ENCODE measurements around the gene BEND7. TPM values are rescaled to one million over a fixed set of nuclear protein-coding genes. Genes with fewer than 3 reads are reported as not detected.

The BEND7 gene
- total RNA-seq, 1 experiment from 2014 or later, result 7.6 TPM

- in situ Hi-C loops (cut with HindIII; ENCODE audit: low pct_unique_long_range_greater_than_20kb, low sequenced_read_pairs), result no loop called here
- TF ChIP-seq SIN3A (IDR thresholded peaks at IDR 0.05; ENCODE audit: borderline replicate concordance, insufficient read depth, low read depth, low read length) (no peak), TCF7L2 (IDR thresholded peaks at IDR 0.05; ENCODE audit: low read depth, low read length) (no peak), REST (IDR thresholded peaks at IDR 0.05; ENCODE audit: insufficient read depth in 1 of 2, low read depth in 2 of 2, low read length in 1 of 2) (no peak), POLR2AphosphoS5 (IDR thresholded peaks at IDR 0.05; ENCODE audit: low read depth, low read length) (no peak)
- TF ChIP-seq, protein P1, sequence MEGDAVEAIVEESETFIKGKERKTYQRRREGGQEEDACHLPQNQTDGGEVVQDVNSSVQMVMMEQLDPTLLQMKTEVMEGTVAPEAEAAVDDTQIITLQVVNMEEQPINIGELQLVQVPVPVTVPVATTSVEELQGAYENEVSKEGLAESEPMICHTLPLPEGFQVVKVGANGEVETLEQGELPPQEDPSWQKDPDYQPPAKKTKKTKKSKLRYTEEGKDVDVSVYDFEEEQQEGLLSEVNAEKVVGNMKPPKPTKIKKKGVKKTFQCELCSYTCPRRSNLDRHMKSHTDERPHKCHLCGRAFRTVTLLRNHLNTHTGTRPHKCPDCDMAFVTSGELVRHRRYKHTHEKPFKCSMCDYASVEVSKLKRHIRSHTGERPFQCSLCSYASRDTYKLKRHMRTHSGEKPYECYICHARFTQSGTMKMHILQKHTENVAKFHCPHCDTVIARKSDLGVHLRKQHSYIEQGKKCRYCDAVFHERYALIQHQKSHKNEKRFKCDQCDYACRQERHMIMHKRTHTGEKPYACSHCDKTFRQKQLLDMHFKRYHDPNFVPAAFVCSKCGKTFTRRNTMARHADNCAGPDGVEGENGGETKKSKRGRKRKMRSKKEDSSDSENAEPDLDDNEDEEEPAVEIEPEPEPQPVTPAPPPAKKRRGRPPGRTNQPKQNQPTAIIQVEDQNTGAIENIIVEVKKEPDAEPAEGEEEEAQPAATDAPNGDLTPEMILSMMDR (IDR thresholded peaks at IDR 0.05), result peak; percentile 62
- no TSS peak for BruUV-seq (replicated peaks)
- no peaks in the 10 kb centered on the region for H3K4me1 ChIP-seq (ENCODE audit: control insufficient read depth, insufficient read depth, low read length)
- no peak overlapping the region for H3K4me3 ChIP-seq (ENCODE audit: low read depth in 2 of 2, low read length in 2 of 2)
- ATAC-seq (no peak), DNase-seq (ENCODE audit: low read depth, low spot score) (peak; percentile 2)
- ChIA-PET CTCF (no interaction called here), POLR2A (interaction anchor here (0.5 kb wide), 1 partner anchor 214 kb away, joined by 4 read pairs; no protein-coding TSS in a partner anchor)
- no peaks in the 10 kb centered on the region for H3K36me3 ChIP-seq (ENCODE audit: control insufficient read depth, insufficient read depth, low read length)
- H3K27me3 ChIP-seq (ENCODE audit: control insufficient read depth, insufficient read depth, low read length), result no peaks in the 10 kb centered on the region
- H3K9me3 ChIP-seq (ENCODE audit: control insufficient read depth, insufficient read depth, low read depth, low read length), result no peaks in the 10 kb centered on the region
- intact Hi-C loops (cut with micrococcal nuclease; ENCODE audit: unreplicated experiment), result loop anchor here (5.0 kb wide), 1 partner anchor 146 kb away; no protein-coding TSS in a partner anchor
- H3K27ac ChIP-seq (ENCODE audit: low read length), result no peak overlapping the region
Observed at GRCh38 chr10:13518076-13518692, 10.6 kb downstream of the BEND7 start.

GRCh38 chr10:13517675-13518074 is 11.1 kb downstream of the BEND7 start:
- Histone ChIP-seq H3K4me1 (ENCODE audit: control insufficient read depth, insufficient read depth, low read length) (no peaks in the 10 kb centered on the region), H3K27ac (ENCODE audit: low read length) (no peak overlapping the region), H3K9me3 (ENCODE audit: control insufficient read depth, insufficient read depth, low read depth, low read length) (no peaks in the 10 kb centered on the region), H3K27me3 (ENCODE audit: control insufficient read depth, insufficient read depth, low read length) (no peaks in the 10 kb centered on the region), H3K36me3 (ENCODE audit: control insufficient read depth, insufficient read depth, low read length) (no peaks in the 10 kb centered on the region), H3K4me3 (ENCODE audit: low read depth in 2 of 2, low read length in 2 of 2) (no peak overlapping the region)
- BruUV-seq (replicated peaks), result no TSS peak
- ChIA-PET CTCF (interaction anchor here (0.6 kb wide), 1 partner anchor 19 kb away, joined by 3 read pairs; no protein-coding TSS in a partner anchor), POLR2A (no interaction called here)
- DNase-seq (ENCODE audit: low read depth, low spot score) (no peak), ATAC-seq (no peak)
- in situ Hi-C loops (cut with HindIII; ENCODE audit: low pct_unique_long_range_greater_than_20kb, low sequenced_read_pairs), result no loop called here
- no peak for TF ChIP-seq SIN3A (IDR thresholded peaks at IDR 0.05; ENCODE audit: borderline replicate concordance, insufficient read depth, low read depth, low read length)
- TF ChIP-seq POLR2AphosphoS5 (IDR thresholded peaks at IDR 0.05; ENCODE audit: low read depth, low read length), result no peak
- TF ChIP-seq TCF7L2 (IDR thresholded peaks at IDR 0.05; ENCODE audit: low read depth, low read length), result no peak
- TF ChIP-seq, protein P1 (IDR thresholded peaks at IDR 0.05), result no peak
- intact Hi-C loops (cut with micrococcal nuclease; ENCODE audit: unreplicated experiment), result loop anchor here (5.0 kb wide), 1 partner anchor 145 kb away; no protein-coding TSS in a partner anchor

Measured in Panc1 (cell line).